ENCODE measurements around the gene NR3C1.
A peak's percentile ranks its signal among the peaks of the same experiment; 100 is the strongest.

The NR3C1 gene

DNA sequence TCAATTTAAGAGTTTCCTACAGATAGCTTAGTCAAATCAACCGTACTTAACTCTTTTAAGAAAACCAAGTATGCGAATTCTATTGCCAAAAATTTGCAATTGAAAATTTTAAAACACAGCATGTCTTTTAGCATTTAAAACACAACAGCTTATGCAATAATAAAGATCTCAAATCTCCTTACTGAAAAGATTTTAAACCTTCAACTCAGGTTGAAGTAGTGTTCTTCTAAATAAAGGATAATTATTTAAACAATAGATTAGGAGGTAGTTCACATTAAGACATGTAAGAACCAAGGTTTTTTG lies 5.5 kb downstream of the NR3C1 start:
- DNase-seq: no peak

- no peak for DNase-seq
These were observed 6.0 kb downstream of the NR3C1 start for GRCh38 chr5:143397302-143398052.

DNA sequence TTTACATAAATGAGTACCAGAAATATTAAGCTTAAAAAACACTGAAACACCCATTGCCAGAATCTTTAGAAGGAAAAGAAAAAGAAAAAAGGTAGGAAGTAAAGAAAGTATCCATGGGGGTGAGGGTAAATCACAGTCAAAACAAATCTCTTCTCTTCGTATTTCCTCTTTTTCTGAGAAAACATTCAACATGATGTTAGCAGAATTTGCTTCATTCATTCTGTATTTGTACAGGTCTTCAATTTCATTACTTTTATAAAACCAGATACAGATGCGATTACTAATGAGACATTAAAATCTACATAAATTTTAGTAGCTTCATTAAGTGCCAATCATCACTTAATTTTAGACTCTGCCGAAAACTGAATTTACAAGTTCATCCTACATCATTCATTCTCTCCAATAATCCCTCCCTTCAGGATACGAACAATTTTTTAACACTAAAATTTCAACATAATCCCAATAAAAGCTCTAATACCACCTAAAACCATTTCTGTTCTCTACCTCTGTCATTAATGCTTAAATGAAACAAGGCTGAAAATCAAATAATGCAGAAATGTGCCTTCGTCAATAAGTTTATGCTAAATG lies 7.0 kb downstream of the NR3C1 start:
- no peak for DNase-seq

- DNase-seq: no peak
These were observed 7.7 kb downstream of the NR3C1 start for GRCh38 chr5:143395638-143396352.

GRCh38 chr5:143393524-143393923 lies 10.0 kb downstream of the NR3C1 start:
- no peak for DNase-seq

- DNase-seq: no peak
These were observed 12.5 kb downstream of the NR3C1 start for GRCh38 chr5:143390941-143391340.

GRCh38 chr5:143390258-143390657 lies 13.2 kb downstream of the NR3C1 start:
- DNase-seq: no peak

DNA sequence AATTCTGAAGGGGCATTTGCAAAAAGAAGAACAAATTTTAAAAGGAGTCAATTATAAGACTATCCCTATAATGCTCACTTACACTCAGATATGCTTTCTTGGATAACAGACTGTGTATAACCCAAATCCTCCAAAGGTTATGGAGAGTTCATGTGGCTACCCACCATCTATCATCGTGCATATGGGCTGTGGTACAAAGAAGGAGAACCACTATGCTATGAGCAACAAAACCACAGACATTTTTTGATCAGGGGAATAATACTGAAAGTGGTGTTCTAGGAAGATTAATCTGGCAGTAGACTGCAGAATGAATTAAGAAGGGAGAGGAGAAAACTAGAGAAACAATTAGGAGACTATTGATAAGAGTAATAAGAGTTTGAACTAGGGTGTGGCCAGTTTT lies 16.8 kb downstream of the NR3C1 start:
- peak; percentile 20 for DNase-seq

DNA sequence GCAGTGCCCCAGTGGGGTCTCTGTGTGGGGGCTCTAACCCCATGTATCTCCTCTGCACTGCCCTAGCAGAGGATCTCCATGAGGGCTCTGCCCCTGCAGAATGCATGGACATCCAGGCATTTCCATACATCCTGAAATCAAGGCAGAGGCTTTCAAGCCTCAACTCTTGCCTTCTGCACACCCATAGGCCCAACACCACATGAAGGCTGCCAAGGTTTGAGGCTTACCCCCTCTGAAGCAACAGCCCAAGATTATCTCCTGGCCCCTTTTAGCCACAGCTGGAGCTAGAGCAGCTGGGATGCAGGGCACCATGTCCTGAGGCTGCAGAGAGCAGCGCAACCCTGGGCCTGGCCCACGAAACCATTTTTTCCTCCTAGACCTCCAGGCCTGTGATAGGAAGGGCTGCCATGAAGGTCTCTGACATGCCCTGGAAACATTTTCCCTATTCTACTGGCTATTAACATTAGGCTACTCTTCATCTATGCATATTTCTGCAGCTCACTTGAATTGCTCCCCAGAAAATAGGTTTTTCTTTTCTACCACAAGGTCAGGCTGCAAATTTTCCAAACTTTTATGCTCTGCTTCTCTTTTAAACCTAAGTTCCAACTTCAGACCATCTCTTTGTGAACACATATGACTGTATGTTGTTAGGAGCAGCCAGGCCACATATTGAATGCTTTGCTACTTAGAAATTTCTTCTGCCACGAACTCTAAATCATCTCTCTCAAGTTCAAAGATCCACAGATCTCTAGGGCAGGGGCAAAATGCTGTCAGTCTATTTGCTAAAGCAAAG lies 18.4 kb downstream of the NR3C1 start:
- no peak for DNase-seq

DNA sequence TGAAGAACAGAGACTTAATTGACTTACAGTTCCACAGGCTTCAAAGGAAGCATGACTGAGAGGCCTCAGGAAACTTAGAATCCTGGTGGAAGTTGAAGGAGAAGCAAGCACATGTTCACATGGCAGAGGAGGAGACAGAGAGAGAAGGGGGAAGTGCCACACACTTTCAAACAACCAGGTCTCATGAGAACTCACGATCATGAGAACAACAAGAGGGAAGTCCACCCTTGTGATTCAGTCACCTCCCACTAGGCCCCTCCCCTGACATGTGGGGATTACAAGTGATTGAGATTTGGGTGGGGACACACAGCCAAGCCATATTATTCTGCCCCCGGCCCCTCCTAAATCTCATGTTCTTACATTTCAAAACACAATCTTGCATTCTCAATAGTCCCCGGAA lies 19.5 kb downstream of the NR3C1 start:
- DNase-seq: no peak

DNA sequence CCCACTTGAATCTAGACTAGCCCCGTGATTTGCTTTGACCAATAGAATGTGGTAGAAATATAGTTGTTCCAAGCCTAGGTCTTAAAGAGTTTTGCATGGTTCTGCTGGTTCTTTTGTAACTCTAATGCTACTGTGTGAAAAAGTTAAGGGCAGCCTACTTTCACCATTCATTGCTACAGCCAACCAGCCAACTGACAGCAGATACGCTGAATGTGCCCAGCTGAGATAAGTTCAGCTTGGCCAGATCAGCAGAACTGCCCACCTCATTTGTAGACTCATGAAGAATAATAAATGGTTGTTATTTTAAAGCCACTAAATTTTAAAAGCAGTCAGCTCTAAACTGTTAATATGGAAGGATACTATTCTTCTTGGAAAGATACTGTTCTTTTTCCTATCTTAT lies 23.9 kb downstream of the NR3C1 start:
- DNase-seq: no peak

DNA sequence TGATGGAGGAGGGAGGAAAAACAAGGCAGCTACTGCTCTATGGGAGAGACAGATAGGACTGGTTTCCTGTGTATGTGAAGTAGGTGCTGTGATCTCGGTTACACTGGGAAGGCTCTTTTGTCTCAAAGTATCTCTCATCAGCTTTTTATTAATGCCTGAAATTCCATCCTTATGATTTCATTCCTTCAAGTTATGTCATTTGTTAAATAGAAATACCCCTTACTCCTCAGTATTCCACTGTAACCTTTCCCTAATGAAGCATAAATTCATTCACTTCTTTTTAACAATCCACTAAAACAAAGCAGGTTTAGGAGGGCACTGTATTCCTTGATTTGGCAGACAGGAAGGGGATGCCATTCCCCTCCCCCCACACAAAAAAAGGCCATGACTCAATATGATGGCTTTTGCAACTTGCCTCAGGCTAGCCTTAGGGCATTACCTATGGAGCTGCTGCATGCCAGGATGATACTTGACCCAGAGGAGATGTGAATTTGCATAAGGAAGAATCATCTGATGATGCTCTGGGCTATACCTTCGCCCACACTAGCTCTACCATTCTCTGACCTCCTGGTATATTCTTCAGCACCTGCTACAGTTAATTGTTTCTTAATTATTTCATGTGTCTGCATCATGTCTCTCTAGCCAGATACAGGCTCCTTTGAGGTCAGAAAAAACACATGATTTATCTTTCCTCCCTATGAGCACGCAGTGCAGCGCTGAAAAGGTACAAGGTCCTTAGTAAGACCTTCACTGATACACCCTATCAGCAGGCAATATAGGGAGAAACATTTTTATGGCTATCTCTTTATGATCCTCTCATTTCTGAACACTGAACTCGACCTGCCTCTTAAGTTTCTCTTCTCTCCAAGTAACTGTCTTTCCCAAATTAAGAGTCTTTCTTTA lies 26.3 kb downstream of the NR3C1 start:
- DNase-seq: no peak

DNA sequence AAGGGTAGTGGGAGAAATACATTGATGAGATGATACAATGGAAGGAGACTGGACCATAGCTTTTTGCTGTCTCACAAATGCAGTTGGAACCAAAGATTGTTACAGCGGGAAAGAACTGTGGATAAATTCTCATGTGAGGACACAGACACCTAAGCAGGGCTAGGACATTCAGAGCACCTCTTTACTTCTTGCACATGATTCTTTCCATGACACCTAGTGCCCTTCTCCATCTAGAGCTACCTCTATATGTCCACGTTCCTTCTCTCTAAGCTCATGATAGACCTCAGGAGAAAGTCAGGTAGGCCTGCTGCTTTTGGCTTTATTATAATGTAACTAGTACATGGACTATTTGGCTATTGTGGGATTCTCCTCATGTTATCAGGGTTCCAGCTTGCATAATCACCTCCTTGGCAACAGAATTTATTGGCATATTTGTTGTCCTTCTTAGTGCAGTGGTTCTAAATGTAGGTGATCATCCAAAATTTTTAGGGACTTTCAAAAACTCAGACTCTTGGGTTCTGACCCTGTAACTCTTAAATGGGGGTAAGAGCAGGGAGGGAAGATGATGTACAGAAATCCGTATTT lies 27.2 kb downstream of the NR3C1 start:
- no peak for DNase-seq

DNA sequence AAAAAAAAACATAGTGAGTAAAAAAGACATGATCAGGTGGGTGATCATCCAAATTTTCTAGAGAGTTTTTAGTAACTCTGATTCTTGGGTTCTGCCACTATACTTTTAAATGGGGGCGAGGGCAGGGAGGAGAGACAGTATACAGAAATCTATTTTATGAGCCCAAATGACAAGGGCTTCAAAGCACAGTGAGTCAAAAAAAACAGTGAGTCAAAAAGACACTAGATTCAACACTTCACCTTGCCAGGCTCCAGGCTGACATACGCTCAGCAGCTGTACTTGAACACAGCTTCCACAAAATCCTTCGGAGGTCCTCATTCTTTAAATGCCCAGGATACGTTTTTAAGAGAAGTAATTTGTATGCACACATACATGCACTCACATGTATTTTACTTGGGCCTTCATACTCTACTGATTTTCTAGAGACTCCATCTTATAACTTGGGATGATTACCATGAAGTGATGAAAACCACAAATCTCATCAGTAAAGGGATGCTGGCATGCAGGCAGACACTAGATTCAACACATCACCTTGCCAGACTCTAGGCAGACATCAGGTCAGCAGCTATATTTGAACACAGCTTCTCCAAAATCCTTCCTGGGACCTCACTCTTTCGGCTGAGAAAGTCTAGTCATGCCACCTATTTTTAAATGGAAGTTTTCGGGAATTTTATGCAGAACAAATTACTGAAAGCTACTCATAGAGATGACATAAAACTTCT lies 28.8 kb downstream of the NR3C1 start:
- DNase-seq: no peak

DNA sequence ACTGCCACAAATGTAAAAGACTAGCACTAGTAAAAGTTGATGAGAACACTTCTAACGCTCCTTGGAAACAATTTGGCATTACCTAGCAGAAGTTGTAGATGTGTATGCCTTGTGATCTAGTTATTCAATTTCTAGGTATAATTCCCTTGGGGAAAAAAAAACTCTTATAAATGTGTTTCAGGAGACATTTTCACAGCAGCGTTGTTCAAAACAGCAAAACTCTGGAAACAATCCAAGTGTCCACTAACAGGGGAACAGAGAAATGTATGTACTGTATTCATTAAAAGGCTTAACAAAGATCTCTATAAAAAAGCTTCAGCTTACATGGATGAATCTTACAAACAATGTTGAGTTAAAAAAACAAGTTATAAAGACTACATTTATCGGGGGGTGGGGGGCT lies 30.4 kb downstream of the NR3C1 start:
- no peak for DNase-seq

DNA sequence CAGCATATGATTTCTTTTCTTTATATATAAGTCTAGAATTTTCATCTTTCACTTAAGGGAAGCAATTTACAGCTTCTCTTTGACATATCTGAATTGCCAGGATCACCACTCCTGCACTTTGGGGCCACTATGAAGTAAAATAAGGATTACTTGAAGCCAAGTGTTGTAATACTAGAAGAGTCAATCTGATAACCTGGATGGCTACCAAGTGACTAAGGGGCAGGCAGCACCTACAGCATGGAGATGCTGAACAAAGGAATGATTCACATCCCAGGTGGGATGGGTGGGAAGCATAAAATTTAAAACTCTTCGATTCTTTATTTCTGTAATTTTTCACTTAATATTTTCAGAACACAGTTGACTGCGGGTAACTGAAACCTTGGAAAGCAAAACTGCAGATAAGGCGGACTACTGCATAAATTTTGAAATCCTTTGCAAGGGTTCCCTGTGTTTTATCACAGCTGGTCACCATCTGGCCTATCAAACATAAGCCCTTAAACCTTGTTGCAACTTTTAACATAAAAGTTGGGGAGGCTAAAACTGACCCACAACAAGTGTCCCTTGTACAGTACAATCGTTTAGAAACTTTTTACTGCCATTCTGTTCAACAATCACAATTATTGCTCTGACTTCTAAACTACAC lies 31.2 kb downstream of the NR3C1 start:
- no peak for DNase-seq

DNA sequence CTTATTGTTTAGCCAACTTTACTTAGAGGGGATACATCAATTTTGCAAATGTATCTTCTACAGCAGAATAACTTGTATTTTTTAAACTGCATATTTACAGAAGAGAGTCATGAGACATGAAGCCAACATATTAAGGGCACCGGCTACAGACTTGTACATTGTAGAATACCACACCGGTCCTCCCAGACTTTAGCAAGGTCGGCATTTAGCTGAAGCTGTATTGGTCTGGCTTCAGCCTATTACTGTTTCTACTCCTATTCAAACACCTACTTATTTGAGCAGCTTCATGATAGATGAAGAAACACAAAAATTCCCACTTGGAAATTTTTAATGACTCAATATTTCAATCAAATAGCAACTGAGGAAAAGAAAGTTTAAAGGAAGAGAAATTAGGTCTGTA lies 33.0 kb downstream of the NR3C1 start:
- DNase-seq: no peak

GRCh38 chr5:143364061-143364460 lies 39.4 kb downstream of the NR3C1 start:
- DNase-seq: no peak

DNA sequence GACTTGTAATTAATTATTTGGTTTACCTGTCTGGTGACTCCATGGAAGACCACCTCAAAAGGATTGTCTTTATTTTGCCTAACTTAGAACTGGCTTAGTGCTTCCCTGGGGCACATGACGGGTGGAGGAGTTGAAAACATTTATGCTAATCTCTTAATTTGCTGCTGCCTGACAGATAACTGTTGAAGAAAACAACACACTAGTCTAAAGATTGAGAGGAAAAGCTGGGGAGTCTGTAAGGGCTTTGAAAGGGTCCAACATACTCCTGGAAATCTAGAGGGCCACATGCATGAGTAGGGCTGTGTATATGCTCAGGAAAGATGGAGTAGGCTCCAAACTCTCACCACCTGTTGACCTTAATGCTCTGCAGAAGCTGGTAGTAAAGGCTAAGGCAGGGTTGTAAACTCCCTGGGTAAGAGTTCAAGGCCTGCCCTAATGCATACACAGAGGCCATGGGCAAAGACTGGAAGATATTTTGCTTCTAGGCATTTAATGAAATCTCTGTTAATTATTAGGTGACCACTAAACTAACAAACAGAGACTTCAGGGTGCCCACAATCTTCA lies 40.7 kb downstream of the NR3C1 start:
- DNase-seq: no peak

GRCh38 chr5:143361438-143361837 lies 42.0 kb downstream of the NR3C1 start:
- no peak for DNase-seq

GRCh38 chr5:143360755-143361154 lies 42.7 kb downstream of the NR3C1 start:
- DNase-seq: no peak

Measured in stimulated activated CD4-positive, alpha-beta T cell treated with anti-CD3 and anti-CD28 coated beads, Interleukin-4, amount 100 ng/mL, for 24 hours (primary cell).